Astrocyte (in vitro differentiated cells and primary cell): ENCODE data around the gene CAMK1D. TPM values are rescaled to one million over a fixed set of nuclear protein-coding genes. Genes with fewer than 3 reads are reported as not detected.

ENCODE experiments used
- DNase-seq: peaks from one replicate; pipeline ENCODE4 v3.0.0-alpha.2; 2010; ENCODE audit warnings: low read depth
- FAIRE-seq: peaks from 2 replicates; lab custom pipeline; 2011; peaks lifted over from hg19 to GRCh38; lab: Jason Lieb, UNC
- H2AFZ ChIP-seq: 2 replicates; pipeline ENCODE4 v1.6.0; 2012; ENCODE audit warnings: low read depth, low read length, inconsistent platforms
- H3K27ac ChIP-seq: 2 replicates; pipeline ENCODE4 v1.5.1; 2011; ENCODE audit warnings: low read depth, low read length, inconsistent platforms
- H3K27me3 ChIP-seq: 2 replicates; pipeline ENCODE4 v1.6.0; 2011; ENCODE audit warnings: low read length, inconsistent platforms; ENCODE audit not compliant: insufficient read depth
- H3K36me3 ChIP-seq: 2 replicates; pipeline ENCODE4 v1.5.1; 2011; ENCODE audit warnings: low read length, inconsistent platforms; ENCODE audit not compliant: insufficient read depth
- H3K4me1 ChIP-seq: 2 replicates; pipeline ENCODE4 v1.5.1; 2011; ENCODE audit warnings: low read length, inconsistent platforms; ENCODE audit not compliant: insufficient read depth
- H3K4me2 ChIP-seq: 2 replicates; pipeline ENCODE4 v1.6.0; 2012; ENCODE audit warnings: low read length, inconsistent platforms
- H3K4me3 ChIP-seq: 2 replicates; pipeline ENCODE4 v1.5.1; 2011; ENCODE audit warnings: low read depth, mild to moderate bottlenecking, low read length, inconsistent platforms; ENCODE audit not compliant: insufficient read depth
- H3K79me2 ChIP-seq: 2 replicates; pipeline ENCODE4 v1.6.0; 2012; ENCODE audit warnings: mild to moderate bottlenecking, low read length, inconsistent platforms; ENCODE audit not compliant: insufficient read depth
- H3K9ac ChIP-seq: 2 replicates; pipeline ENCODE4 v1.6.0; 2012; ENCODE audit warnings: mild to moderate bottlenecking, low read length, inconsistent platforms
- H3K9me3 ChIP-seq: 2 replicates; pipeline ENCODE4 v1.5.1; 2012; ENCODE audit warnings: low read depth, mild to moderate bottlenecking, low read length, inconsistent platforms; ENCODE audit not compliant: insufficient read depth
- H4K20me1 ChIP-seq: 2 replicates; pipeline ENCODE4 v1.6.0; 2012; ENCODE audit warnings: low read length, inconsistent platforms; ENCODE audit not compliant: insufficient read depth
- H3K27ac Mint-ChIP-seq: one replicate; pipeline ENCODE4 v1.8.0; 2021; ENCODE audit warnings: mild to moderate bottlenecking, mixed read lengths; ENCODE audit not compliant: unreplicated experiment
- H3K27me3 Mint-ChIP-seq: one replicate; pipeline ENCODE4 v1.8.0; 2021; ENCODE audit warnings: low read depth, mixed read lengths; ENCODE audit not compliant: unreplicated experiment
- H3K36me3 Mint-ChIP-seq: one replicate; pipeline ENCODE4 v1.8.0; 2021; ENCODE audit warnings: low read depth, mixed read lengths; ENCODE audit not compliant: unreplicated experiment
- H3K4me1 Mint-ChIP-seq: one replicate; pipeline ENCODE4 v1.8.0; 2021; ENCODE audit warnings: low read depth, mixed read lengths; ENCODE audit not compliant: unreplicated experiment
- H3K4me3 Mint-ChIP-seq: one replicate; pipeline ENCODE4 v1.8.0; 2021; ENCODE audit warnings: mild to moderate bottlenecking, moderate library complexity, mixed read lengths; ENCODE audit not compliant: unreplicated experiment
- H3K9me3 Mint-ChIP-seq: one replicate; pipeline ENCODE4 v1.8.0; 2021; ENCODE audit warnings: mild to moderate bottlenecking, mixed read lengths; ENCODE audit not compliant: unreplicated experiment
- CTCF ChIP-seq: IDR thresholded peaks from 2 replicates; pipeline ENCODE4 v1.5.1; 2011; ENCODE audit warnings: low read depth, mild to moderate bottlenecking, inconsistent platforms, low read length, moderate library complexity; ENCODE audit not compliant: insufficient read depth
- EZH2 ChIP-seq: IDR thresholded peaks from 2 replicates; pipeline ENCODE4 v1.6.1; 2012; ENCODE audit warnings: mild to moderate bottlenecking, low read length, inconsistent platforms; ENCODE audit not compliant: insufficient read depth
- total RNA-seq: library from RNA; stranded (reverse); gene quantifications from 2 replicates; pipeline ENCODE4 v1.2.1, GENCODE V29; 2021

The CAMK1D gene
- total RNA-seq, 1 donor from 2014 or later, result 23.6 TPM

GRCh38 chr10:12521423-12521822, 172.1 kb downstream of the CAMK1D start:
- H3K79me2 ChIP-seq, result peaks cover 1% of the 10 kb centered on the region
- H3K27me3 ChIP-seq, result no peaks in the 10 kb centered on the region
- H3K9me3 ChIP-seq, result no peaks in the 10 kb centered on the region
- Mint-ChIP-seq H3K27ac (no peak overlapping the region), H3K36me3 (peaks cover 2% of the 10 kb centered on the region), H3K4me1 (no peaks in the 10 kb centered on the region), H3K9me3 (peaks cover 3% of the 10 kb centered on the region), H3K4me3 (no peak overlapping the region), H3K27me3 (no peaks in the 10 kb centered on the region)
- no peaks in the 10 kb centered on the region for H3K36me3 ChIP-seq
- no peak for TF ChIP-seq CTCF
- no peak for TF ChIP-seq EZH2
- no peak for FAIRE-seq
- no peak for DNase-seq
- no peak overlapping the region for H3K27ac ChIP-seq
- H3K4me1 ChIP-seq, result no peaks in the 10 kb centered on the region
- H2AFZ ChIP-seq, result no peak overlapping the region
- peaks cover 3% of the 10 kb centered on the region for H4K20me1 ChIP-seq
- H3K9ac ChIP-seq, result no peak overlapping the region
- H3K4me3 ChIP-seq, result no peak overlapping the region
- no peak overlapping the region for H3K4me2 ChIP-seq

GRCh38 chr10:12526311-12526710, 177.0 kb downstream of the CAMK1D start:
- no peak overlapping the region for H3K27ac Mint-ChIP-seq
- Histone ChIP-seq H2AFZ (no peak overlapping the region), H3K27ac (no peak overlapping the region), H3K9me3 (no peaks in the 10 kb centered on the region), H3K79me2 (peaks cover 9% of the 10 kb centered on the region), H3K27me3 (no peaks in the 10 kb centered on the region), H4K20me1 (peaks cover 21% of the 10 kb centered on the region), H3K4me1 (no peaks in the 10 kb centered on the region), H3K4me3 (no peak overlapping the region), H3K4me2 (no peak overlapping the region), H3K36me3 (no peaks in the 10 kb centered on the region), H3K9ac (no peak overlapping the region)
- no peak for TF ChIP-seq EZH2
- TF ChIP-seq CTCF, result no peak
- FAIRE-seq, result no peak
- H3K9me3 Mint-ChIP-seq, result peaks cover 3% of the 10 kb centered on the region
- no peak overlapping the region for H3K4me3 Mint-ChIP-seq
- no peaks in the 10 kb centered on the region for H3K27me3 Mint-ChIP-seq
- no peaks in the 10 kb centered on the region for H3K36me3 Mint-ChIP-seq
- DNase-seq, result no peak
- H3K4me1 Mint-ChIP-seq, result no peaks in the 10 kb centered on the region

- no peaks in the 10 kb centered on the region for H3K4me1 Mint-ChIP-seq
- H3K27me3 Mint-ChIP-seq, result no peaks in the 10 kb centered on the region
- no peak overlapping the region for H3K4me3 Mint-ChIP-seq
- H3K36me3 Mint-ChIP-seq, result no peaks in the 10 kb centered on the region
- H3K4me2 ChIP-seq, result no peak overlapping the region
- H3K36me3 ChIP-seq, result no peaks in the 10 kb centered on the region
- no peak overlapping the region for H3K27ac ChIP-seq
- H3K9me3 Mint-ChIP-seq, result peaks cover 4% of the 10 kb centered on the region
- peaks cover 30% of the 10 kb centered on the region for H4K20me1 ChIP-seq
- no peak overlapping the region for H2AFZ ChIP-seq
- peaks cover 13% of the 10 kb centered on the region for H3K79me2 ChIP-seq
- H3K9ac ChIP-seq, result no peak overlapping the region
- no peaks in the 10 kb centered on the region for H3K9me3 ChIP-seq
- no peak for FAIRE-seq
- no peaks in the 10 kb centered on the region for H3K27me3 ChIP-seq
- DNase-seq, result no peak
- TF ChIP-seq EZH2 (no peak), CTCF (no peak)
- H3K4me1 ChIP-seq, result peaks cover 6% of the 10 kb centered on the region
- no peak overlapping the region for H3K4me3 ChIP-seq
- no peak overlapping the region for H3K27ac Mint-ChIP-seq
Observed at GRCh38 chr10:12529976-12530375, 180.6 kb downstream of the CAMK1D start.
